CD4-positive, alpha-beta T cell (primary cell): Measurements from ENCODE around the gene HMMR. TPM values are rescaled to one million over a fixed set of nuclear protein-coding genes. Genes with fewer than 3 reads are reported as not detected.
A peak's percentile ranks its signal among the peaks of the same experiment; 100 is the strongest.

Experiments
- ATAC-seq: fragments of 200-7000 bp; cut with Tn5 transposase; one replicate; pipeline ENCODE4 v1.10.0; 2022; ENCODE audit warnings: mild to moderate bottlenecking; ENCODE audit not compliant: poor library complexity
- CTCF ChIA-PET: fragments of 350-600 bp; sonication (Branson Sonifier 250); formaldehyde crosslinking; loops from one replicate; lab custom pipeline; 2021; ENCODE audit warnings: antibody characterized with exemption, inconsistent platforms; lab: Charles Lee
- POLR2A ChIA-PET: fragments of 350-600 bp; sonication (Branson Sonifier 250); formaldehyde crosslinking; loops from one replicate; lab custom pipeline; 2021; ENCODE audit warnings: antibody characterized with exemption, inconsistent platforms; lab: Charles Lee
- DNase-seq, 14 experiments: peaks; one replicate each; pipeline ENCODE4 v3.0.0-alpha.2; 2013 to 2020; ENCODE audit warnings: mixed read lengths in 2 of 14
- H3K27ac ChIP-seq, 2 donors: one replicate each; pipeline versions ENCODE4 v1.5.1 to v1.7.0; 2013; ENCODE audit warnings: low read length in 2 of 2, low read depth in 1 of 2, mild to moderate bottlenecking in 1 of 2
- H3K27me3 ChIP-seq, 2 experiments: 1 replicate in 1 of 2; 2 replicates in 1 of 2; pipeline versions ENCODE4 v1.6.1 to v1.7.0; 2013; ENCODE audit warnings: low read length in 2 of 2, control low read depth in 1 of 2, mild to moderate bottlenecking in 1 of 2, moderate library complexity in 1 of 2; ENCODE audit not compliant: insufficient read depth in 2 of 2, control insufficient read depth in 1 of 2
- H3K36me3 ChIP-seq: one replicate; pipeline ENCODE4 v1.6.1; 2013; ENCODE audit warnings: low read length, control low read depth; ENCODE audit not compliant: insufficient read depth
- H3K4me1 ChIP-seq: one replicate; pipeline ENCODE4 v1.6.1; 2013; ENCODE audit warnings: low read length, control low read depth; ENCODE audit not compliant: insufficient read depth
- H3K4me3 ChIP-seq: one replicate; pipeline ENCODE4 v1.5.1; 2013; ENCODE audit warnings: mild to moderate bottlenecking, low read length, moderate library complexity
- H3K9me3 ChIP-seq, 2 experiments: 1 replicate in 1 of 2; 2 replicates in 1 of 2; pipeline versions ENCODE4 v1.6.1 to v1.7.0; 2013; ENCODE audit warnings: low read length in 2 of 2, mild to moderate bottlenecking in 2 of 2, control low read depth in 1 of 2, moderate library complexity in 1 of 2; ENCODE audit not compliant: control insufficient read depth in 1 of 2, insufficient read depth in 1 of 2
- H3K27ac Mint-ChIP-seq: one replicate; pipeline ENCODE4 v1.8.0; 2020; ENCODE audit warnings: mixed read lengths
- H3K27me3 Mint-ChIP-seq: one replicate; pipeline ENCODE4 v1.8.0; 2021; ENCODE audit warnings: mixed read lengths
- H3K36me3 Mint-ChIP-seq: one replicate; pipeline ENCODE4 v1.8.0; 2021; ENCODE audit warnings: low read depth, mixed read lengths
- H3K4me1 Mint-ChIP-seq: one replicate; pipeline ENCODE4 v1.8.0; 2021; ENCODE audit warnings: low read depth, mixed read lengths
- H3K4me3 Mint-ChIP-seq: one replicate; pipeline ENCODE4 v1.8.0; 2020; ENCODE audit warnings: mild to moderate bottlenecking, mixed read lengths
- H3K9me3 Mint-ChIP-seq: one replicate; pipeline ENCODE4 v1.8.0; 2020; ENCODE audit warnings: mixed read lengths
- intact Hi-C, 2 experiments: fragments of 100-400 bp; cut with DNase I in 1 of 2; cut with micrococcal nuclease in 1 of 2; formaldehyde crosslinking; loops; one replicate each; pipeline versions ENCODE4 v1.15.1 to v1.9.0; 2023 to 2025; cut with DNase I, micrococcal nuclease
- total RNA-seq, 174 experiments: library from RNA in 2 of 174; stranded (reverse) in 2 of 174; gene quantifications; one replicate each; pipeline ENCODE4 v1.2.3 and lab custom pipeline; 2021 to 2026
- TF ChIP-seq, protein P1 (sequence below): fragments of 200-600 bp; IDR thresholded peaks from one replicate; pipeline ENCODE4 v1.8.0; 2022; ENCODE audit warnings: antibody characterized with exemption, mild to moderate bottlenecking

Gene HMMR
- total RNA-seq, 2 experiments from 2014 or later: 0.42 to 0.74 TPM

DNA sequence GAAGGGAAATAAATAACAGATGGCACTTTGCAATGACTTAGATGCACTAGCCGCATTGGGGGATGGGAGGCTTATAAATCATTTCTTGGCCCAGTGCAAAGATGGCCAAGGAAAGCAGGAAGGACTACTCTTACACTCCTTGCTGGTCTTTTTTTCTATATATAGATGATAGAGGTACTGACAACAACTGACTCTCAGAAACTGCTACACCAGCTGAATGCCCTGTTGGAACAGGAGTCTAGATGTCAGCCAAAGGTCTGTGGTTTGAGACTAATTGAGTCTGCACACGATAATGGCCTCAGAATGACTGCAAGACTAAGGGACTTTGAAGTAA is 21.4 kb upstream of the HMMR start:
- no peaks in the 10 kb centered on the region for H3K27me3 Mint-ChIP-seq
- Histone ChIP-seq H3K27ac (no peak overlapping the region), H3K4me3 (no peak overlapping the region), H3K4me1 (peaks cover 21% of the 10 kb centered on the region), H3K27me3 (no peaks in the 10 kb centered on the region), H3K36me3 (peaks cover 33% of the 10 kb centered on the region), H3K9me3 (no peaks in the 10 kb centered on the region)
- ChIA-PET CTCF (interaction anchor here (1.0 to 2.7 kb wide), 3 partner anchors 18 to 23 kb away, joined by 4 to 17 read pairs (median 6); partner anchors contain the start of genes HMMR and NUDCD2), POLR2A (interaction anchor here (5.5 kb wide), 1 partner anchor 21 kb away, joined by 51 read pairs; the partner anchor contains the start of genes HMMR and NUDCD2)
- H3K4me3 Mint-ChIP-seq: peak overlapping the region; percentile 98
- intact Hi-C loops: no loop called here
- H3K27ac Mint-ChIP-seq: peak overlapping the region; percentile 98
- peaks cover 47% of the 10 kb centered on the region for H3K4me1 Mint-ChIP-seq
- H3K36me3 Mint-ChIP-seq: peaks cover 55% of the 10 kb centered on the region
- DNase-seq (peak in 2 of 14 experiments; percentile 7 to 13), ATAC-seq (no peak)
- TF ChIP-seq, protein P1, sequence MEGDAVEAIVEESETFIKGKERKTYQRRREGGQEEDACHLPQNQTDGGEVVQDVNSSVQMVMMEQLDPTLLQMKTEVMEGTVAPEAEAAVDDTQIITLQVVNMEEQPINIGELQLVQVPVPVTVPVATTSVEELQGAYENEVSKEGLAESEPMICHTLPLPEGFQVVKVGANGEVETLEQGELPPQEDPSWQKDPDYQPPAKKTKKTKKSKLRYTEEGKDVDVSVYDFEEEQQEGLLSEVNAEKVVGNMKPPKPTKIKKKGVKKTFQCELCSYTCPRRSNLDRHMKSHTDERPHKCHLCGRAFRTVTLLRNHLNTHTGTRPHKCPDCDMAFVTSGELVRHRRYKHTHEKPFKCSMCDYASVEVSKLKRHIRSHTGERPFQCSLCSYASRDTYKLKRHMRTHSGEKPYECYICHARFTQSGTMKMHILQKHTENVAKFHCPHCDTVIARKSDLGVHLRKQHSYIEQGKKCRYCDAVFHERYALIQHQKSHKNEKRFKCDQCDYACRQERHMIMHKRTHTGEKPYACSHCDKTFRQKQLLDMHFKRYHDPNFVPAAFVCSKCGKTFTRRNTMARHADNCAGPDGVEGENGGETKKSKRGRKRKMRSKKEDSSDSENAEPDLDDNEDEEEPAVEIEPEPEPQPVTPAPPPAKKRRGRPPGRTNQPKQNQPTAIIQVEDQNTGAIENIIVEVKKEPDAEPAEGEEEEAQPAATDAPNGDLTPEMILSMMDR: no peak
- no peaks in the 10 kb centered on the region for H3K9me3 Mint-ChIP-seq

DNA sequence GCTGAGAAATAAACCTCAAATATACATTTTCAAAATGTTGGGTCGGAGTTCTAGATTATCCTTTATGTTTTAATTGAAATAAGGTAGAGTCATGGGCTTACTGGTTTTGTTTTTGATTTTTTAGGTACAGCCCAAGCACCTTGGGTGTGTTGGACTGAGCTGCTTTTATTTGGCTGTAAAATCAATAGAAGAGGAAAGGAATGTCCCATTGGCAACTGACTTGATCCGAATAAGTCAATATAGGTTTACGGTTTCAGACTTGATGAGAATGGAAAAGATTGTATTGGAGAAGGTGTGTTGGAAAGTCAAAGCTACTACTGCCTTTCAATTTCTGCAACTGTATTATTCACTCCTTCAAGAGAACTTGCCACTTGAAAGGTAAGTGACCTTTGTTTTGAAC is 19.5 kb upstream of the HMMR start:
- ChIA-PET CTCF (interaction anchor here (2.2 to 2.7 kb wide), 2 partner anchors 16 to 18 kb away, joined by 6 to 17 read pairs; partner anchors contain the start of genes HMMR and NUDCD2), POLR2A (interaction anchor here (3.8 to 5.5 kb wide), 2 partner anchors 19 to 64 kb away, joined by 20 to 51 read pairs; partner anchors contain the start of genes HMMR, MAT2B and NUDCD2)
- TF ChIP-seq, protein P1: no peak
- no peak overlapping the region for H3K4me3 ChIP-seq
- Mint-ChIP-seq H3K27me3 (no peaks in the 10 kb centered on the region), H3K4me1 (peaks cover 47% of the 10 kb centered on the region), H3K4me3 (no peak overlapping the region), H3K9me3 (no peaks in the 10 kb centered on the region), H3K27ac (no peak overlapping the region), H3K36me3 (peaks cover 71% of the 10 kb centered on the region)
- H3K36me3 ChIP-seq: peaks cover 51% of the 10 kb centered on the region
- H3K27ac ChIP-seq: no peak overlapping the region
- intact Hi-C loops: no loop called here
- peaks cover 21% of the 10 kb centered on the region for H3K4me1 ChIP-seq
- H3K9me3 ChIP-seq: no peaks in the 10 kb centered on the region
- DNase-seq: no peak
- no peaks in the 10 kb centered on the region for H3K27me3 ChIP-seq
- no peak for ATAC-seq

DNA sequence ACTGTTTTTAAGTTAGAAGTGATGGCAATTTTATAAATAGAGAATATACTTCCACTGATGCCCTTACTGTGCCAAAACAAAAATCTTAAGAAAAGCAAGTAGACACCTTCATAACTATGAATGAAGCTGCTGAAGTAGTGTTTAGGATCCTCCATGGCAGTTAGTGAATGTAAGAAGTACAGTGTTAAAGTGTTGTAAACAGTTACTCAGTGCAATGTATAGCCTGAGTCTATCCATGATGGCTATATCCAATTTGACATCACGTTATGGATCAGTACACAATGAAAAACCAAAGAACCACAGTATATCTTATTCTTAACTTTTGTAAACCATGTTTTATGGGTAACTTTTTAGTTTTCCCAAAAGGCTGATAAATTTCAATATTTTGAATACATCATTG is 15.9 kb upstream of the HMMR start:
- Mint-ChIP-seq H3K27me3 (no peaks in the 10 kb centered on the region), H3K4me3 (no peak overlapping the region), H3K9me3 (no peaks in the 10 kb centered on the region), H3K27ac (no peak overlapping the region), H3K4me1 (peaks cover 16% of the 10 kb centered on the region), H3K36me3 (peaks cover 86% of the 10 kb centered on the region)
- intact Hi-C loops: no loop called here
- ATAC-seq (no peak), DNase-seq (no peak)
- CTCF ChIA-PET: no interaction called here
- Histone ChIP-seq H3K27ac (no peak overlapping the region), H3K27me3 (no peaks in the 10 kb centered on the region), H3K36me3 (peaks cover 62% of the 10 kb centered on the region), H3K9me3 (no peaks in the 10 kb centered on the region), H3K4me1 (peaks cover 3% of the 10 kb centered on the region), H3K4me3 (no peak overlapping the region)
- TF ChIP-seq, protein P1: no peak
- POLR2A ChIA-PET: interaction anchor here (1.2 kb wide), 1 partner anchor 61 kb away, joined by 3 read pairs; the partner anchor contains the start of gene MAT2B
